OCI-LY7 (cell line): Measurements from ENCODE around the gene ZBTB40.

Experiments
- EZH2phosphoT487 ChIP-seq: fragments of 200-600 bp; sonication (generic); IDR thresholded peaks from 2 replicates; pipeline ENCODE4 v1.6.1; 2018; ENCODE audit warnings: low read depth, borderline replicate concordance, mild to moderate bottlenecking, mixed run types, antibody characterized with exemption, low read length, moderate library complexity, mixed read lengths
- TF ChIP-seq, protein P1 (sequence below): fragments of 200-600 bp; sonication (generic); conservative IDR thresholded peaks from 2 replicates; pipeline ENCODE4 v1.5.1; 2014; ENCODE audit warnings: mild to moderate bottlenecking, antibody characterized with exemption, low read length, moderate library complexity, mixed read lengths

- TF ChIP-seq, protein P1, sequence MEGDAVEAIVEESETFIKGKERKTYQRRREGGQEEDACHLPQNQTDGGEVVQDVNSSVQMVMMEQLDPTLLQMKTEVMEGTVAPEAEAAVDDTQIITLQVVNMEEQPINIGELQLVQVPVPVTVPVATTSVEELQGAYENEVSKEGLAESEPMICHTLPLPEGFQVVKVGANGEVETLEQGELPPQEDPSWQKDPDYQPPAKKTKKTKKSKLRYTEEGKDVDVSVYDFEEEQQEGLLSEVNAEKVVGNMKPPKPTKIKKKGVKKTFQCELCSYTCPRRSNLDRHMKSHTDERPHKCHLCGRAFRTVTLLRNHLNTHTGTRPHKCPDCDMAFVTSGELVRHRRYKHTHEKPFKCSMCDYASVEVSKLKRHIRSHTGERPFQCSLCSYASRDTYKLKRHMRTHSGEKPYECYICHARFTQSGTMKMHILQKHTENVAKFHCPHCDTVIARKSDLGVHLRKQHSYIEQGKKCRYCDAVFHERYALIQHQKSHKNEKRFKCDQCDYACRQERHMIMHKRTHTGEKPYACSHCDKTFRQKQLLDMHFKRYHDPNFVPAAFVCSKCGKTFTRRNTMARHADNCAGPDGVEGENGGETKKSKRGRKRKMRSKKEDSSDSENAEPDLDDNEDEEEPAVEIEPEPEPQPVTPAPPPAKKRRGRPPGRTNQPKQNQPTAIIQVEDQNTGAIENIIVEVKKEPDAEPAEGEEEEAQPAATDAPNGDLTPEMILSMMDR: no peak
- no peak for TF ChIP-seq EZH2phosphoT487
These were observed 121.6 kb downstream of the ZBTB40 start for GRCh38 chr1:22573237-22573636.
